Measurements from ENCODE around the gene BRSK1. TPM values are rescaled to one million over a fixed set of nuclear protein-coding genes. Genes with fewer than 3 reads are reported as not detected.
"Not testable (repeated sequence)": the region's sequence is repeated elsewhere in the genome, so short reads cannot be mapped to it uniquely, and the experiment has no call there.

The BRSK1 gene
- total RNA-seq, 1 experiment from 2014 or later, result 0.64 TPM

DNA sequence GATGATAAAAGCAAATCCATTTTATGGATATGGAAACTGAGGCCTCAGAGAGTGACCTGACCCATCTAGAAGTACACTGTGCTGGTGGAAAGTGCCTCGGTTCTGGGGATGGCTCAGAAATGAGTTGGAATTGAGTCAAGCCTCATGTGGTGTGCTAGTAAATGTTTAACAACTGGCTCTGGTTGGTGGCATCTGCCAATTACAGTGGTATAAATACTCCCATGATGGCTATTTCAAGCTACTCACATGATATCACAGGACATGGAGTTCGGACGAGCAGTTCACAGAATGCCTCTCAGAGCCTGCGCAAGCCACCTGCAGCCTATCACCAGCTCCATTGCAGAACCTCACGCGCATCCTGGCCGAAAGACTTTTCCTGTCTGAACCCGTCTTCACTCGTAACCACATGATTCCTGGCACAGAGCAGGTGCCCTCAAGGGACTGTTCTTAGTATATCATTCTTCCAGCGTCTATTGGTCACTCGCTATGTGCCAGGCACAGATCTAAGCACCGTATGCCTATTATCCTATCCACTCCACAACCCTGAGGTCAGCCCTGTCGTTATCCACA, 32.2 kb downstream of the BRSK1 start:
- in situ Hi-C loops (cut with HindIII; ENCODE audit: low pct_unique_long_range_greater_than_20kb, low sequenced_read_pairs), result no loop called here

DNA sequence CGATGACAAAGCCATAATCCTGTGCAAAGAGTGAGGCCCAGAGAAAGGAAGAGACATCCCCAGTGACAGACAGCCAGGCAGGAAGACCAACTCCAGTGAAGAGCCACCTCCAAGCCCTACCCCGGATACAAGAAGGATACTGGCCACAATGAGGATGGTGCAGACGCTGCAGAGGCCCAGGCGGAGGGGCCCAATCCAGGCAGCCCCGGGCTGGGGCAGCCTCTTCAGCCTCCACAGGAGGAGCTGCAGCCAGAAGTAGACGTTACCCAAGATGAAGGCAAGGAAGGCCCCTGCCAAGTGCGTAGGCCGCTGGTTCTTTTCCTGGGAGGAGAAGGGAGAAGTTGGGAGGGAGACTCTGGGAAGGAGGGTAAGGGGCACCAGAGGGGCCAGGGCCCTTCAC, 32.8 kb downstream of the BRSK1 start:
- DNase-seq (ENCODE audit: low read depth), result no peak
- in situ Hi-C loops (cut with HindIII; ENCODE audit: low pct_unique_long_range_greater_than_20kb, low sequenced_read_pairs), result no loop called here

More for the DNA sequence above, 32.2 kb downstream of the BRSK1 start:
- DNase-seq (ENCODE audit: low read depth), result no peak

GRCh38 chr19:55319785-55320184, 36.0 kb downstream of the BRSK1 start:
- in situ Hi-C loops (cut with HindIII; ENCODE audit: low pct_unique_long_range_greater_than_20kb, low sequenced_read_pairs), result no loop called here
- no peak for DNase-seq (ENCODE audit: low read depth)

DNA sequence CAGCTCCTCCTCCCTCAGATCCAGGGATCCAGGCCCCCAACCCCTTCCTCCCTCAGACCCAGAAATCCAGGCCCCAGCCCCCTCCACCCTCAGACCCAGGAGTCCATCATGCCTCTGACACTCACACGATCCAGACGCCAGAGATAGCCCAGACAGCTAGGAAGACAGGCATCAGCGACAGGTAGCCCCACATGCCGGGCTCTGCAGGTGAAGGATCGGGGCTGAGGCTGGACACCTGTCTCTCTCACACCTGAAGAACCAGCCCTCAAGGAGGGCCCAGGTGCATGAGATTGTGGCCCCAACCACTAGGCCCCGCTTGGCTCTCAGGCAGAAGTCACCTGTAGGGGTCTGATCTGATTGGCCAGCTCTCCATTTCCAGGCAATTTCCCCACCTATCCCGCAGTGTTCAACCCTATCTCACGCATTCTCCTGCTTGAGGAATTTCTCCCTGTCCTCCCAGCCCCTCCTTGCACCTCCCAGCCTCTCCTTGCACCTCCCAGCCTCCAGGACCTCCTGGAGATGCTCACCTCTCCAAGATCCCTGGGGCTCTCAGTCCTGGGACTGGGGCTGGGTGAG, 37.1 kb downstream of the BRSK1 start:
- in situ Hi-C loops (cut with HindIII; ENCODE audit: low pct_unique_long_range_greater_than_20kb, low sequenced_read_pairs), result no loop called here
- DNase-seq (ENCODE audit: low read depth), result no peak

DNA sequence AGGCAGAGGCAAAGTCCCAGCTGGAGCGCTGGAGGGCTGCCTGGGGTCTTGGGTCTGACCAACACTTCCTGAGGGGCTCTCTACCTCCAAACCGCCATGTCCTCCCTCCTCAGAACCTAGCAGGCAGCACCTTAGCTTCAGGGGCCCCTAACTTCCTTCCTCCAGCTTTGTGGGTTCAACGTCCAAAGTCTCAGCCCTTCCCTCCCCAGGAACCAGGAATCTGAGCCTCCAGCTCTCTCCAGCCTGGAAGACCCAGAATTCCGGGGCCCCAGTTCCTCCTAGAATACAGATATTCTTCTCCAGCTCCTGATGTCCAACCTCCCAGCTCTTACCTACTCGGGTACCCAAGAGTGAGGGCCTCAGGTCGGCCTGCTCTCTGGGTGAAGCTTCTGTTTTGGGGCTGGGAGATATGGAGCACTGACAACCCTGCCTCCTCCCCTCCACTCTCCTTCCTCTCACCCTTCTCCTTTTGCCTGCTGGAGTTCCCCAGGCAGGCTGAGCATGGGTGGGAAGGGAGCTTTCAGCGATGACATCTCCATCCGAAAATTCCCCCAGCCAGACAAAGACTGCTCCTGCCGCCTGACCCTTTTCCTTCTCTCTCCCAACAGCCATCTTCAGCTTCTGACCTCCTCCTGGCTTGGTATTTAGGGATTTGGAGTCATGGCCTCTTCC, 37.8 kb downstream of the BRSK1 start:
- in situ Hi-C loops (cut with HindIII; ENCODE audit: low pct_unique_long_range_greater_than_20kb, low sequenced_read_pairs), result no loop called here
- no peak for DNase-seq (ENCODE audit: low read depth)

GRCh38 chr19:55322204-55322885, 38.5 kb downstream of the BRSK1 start:
- DNase-seq (ENCODE audit: low read depth), result no peak
- in situ Hi-C loops (cut with HindIII; ENCODE audit: low pct_unique_long_range_greater_than_20kb, low sequenced_read_pairs), result no loop called here

GRCh38 chr19:55324662-55325061, 40.9 kb downstream of the BRSK1 start:
- no peak for DNase-seq (ENCODE audit: low read depth)

GRCh38 chr19:55325172-55325571, 41.4 kb downstream of the BRSK1 start, which contains the start of gene TMEM150B:
Gene TMEM150B, minus strand, starts transcription at chr19:55325341. Its CDS starts 4,305 bp downstream, at chr19:55321036.
- DNase-seq (ENCODE audit: low read depth), result no peak
- in situ Hi-C loops (cut with HindIII; ENCODE audit: low pct_unique_long_range_greater_than_20kb, low sequenced_read_pairs), result no loop called here

More at GRCh38 chr19:55324662-55325061, 40.9 kb downstream of the BRSK1 start:
- in situ Hi-C loops (cut with HindIII; ENCODE audit: low pct_unique_long_range_greater_than_20kb, low sequenced_read_pairs), result no loop called here

GRCh38 chr19:55328774-55329318, 45.0 kb downstream of the BRSK1 start:
- DNase-seq (ENCODE audit: low read depth); in situ Hi-C loops (cut with HindIII; ENCODE audit: low pct_unique_long_range_greater_than_20kb, low sequenced_read_pairs): not testable (repeated sequence)

GRCh38 chr19:55329791-55330190, 46.0 kb downstream of the BRSK1 start:
- in situ Hi-C loops (cut with HindIII; ENCODE audit: low pct_unique_long_range_greater_than_20kb, low sequenced_read_pairs), result not testable (repeated sequence)

GRCh38 chr19:55333870-55334269, 50.1 kb downstream of the BRSK1 start:
- in situ Hi-C loops (cut with HindIII; ENCODE audit: low pct_unique_long_range_greater_than_20kb, low sequenced_read_pairs), result no loop called here
- peak; percentile 84 for DNase-seq (ENCODE audit: low read depth)

More at GRCh38 chr19:55329791-55330190, 46.0 kb downstream of the BRSK1 start:
- peak; percentile 50 for DNase-seq (ENCODE audit: low read depth)

GRCh38 chr19:55336101-55336500, 52.3 kb downstream of the BRSK1 start:
- no peak for DNase-seq (ENCODE audit: low read depth)
- in situ Hi-C loops (cut with HindIII; ENCODE audit: low pct_unique_long_range_greater_than_20kb, low sequenced_read_pairs), result no loop called here

GRCh38 chr19:55339105-55339888, 55.5 kb downstream of the BRSK1 start, which contains the start of gene KMT5C:
Gene KMT5C, plus strand, starts transcription at chr19:55339876. Its CDS starts 2,061 bp downstream, at chr19:55341937.
- peak; percentile 100 for DNase-seq (ENCODE audit: low read depth)
- in situ Hi-C loops (cut with HindIII; ENCODE audit: low pct_unique_long_range_greater_than_20kb, low sequenced_read_pairs), result no loop called here

DNA sequence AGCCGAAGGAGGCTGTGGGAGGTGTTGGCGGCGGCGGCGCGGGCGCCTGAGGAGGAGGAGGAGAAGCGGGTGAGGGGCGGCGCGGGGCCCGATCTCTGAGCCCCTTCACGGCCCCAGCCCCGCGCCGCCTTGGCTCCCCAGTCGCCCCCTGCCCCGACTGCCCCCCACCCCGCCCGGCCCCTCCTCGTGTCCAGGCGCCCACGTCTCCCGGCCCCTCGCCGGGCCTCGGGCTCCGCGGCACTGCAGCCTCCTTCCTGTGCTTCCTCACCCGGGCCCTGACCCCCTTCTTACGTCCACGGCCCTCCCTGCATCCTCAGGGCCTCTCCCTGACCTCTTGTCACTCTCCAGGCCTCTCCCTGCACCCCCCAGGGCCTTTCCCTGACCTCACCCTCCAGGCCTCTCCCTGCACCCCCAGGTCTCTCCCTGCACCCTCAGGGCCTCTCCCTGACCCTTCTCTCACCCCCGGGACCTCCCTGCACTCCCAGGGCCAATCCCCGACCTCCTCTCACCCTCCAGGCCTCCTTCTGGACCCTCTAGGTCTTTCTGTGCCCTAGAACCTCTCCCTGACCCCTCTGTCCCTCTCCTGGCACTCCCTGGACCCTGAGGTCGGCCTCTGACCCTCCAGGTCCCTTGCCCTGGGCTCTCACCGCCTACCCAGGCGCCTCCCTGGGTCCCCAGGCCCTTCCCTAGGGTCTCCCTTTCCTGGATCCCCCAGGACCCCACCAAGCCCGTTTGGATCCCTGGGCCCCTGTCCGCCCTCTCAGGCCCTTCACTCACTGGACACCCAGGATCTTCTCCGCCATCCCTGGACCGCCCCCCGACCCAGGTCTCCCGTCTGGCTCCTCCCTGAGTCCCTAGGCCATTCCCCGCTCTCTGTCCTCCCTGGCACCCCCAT, 56.3 kb downstream of the BRSK1 start:
- DNase-seq (ENCODE audit: low read depth), result no peak
- in situ Hi-C loops (cut with HindIII; ENCODE audit: low pct_unique_long_range_greater_than_20kb, low sequenced_read_pairs), result loop anchor here (10.0 kb wide), 1 partner anchor 45 kb away; no protein-coding TSS in a partner anchor

DNA sequence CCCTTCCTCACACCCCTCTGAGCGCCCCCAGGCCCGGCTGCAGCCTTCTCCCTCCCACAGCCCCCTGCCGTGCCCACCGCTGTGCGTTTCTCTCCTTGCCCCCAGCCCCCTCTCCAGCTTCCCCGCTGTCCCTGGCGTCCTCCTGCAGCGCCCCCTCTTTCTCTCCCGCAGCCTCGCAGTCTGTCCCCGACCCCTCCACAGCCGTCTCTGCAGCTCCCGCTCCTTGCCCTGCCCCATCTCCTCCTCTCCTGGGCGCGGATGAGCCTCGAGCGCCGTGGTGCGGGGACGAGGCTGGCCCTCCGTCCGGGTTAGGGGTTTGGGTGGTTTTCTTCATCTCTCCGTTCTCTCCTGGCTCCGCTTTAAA, 57.0 kb downstream of the BRSK1 start:
- no peak for DNase-seq (ENCODE audit: low read depth)
- in situ Hi-C loops (cut with HindIII; ENCODE audit: low pct_unique_long_range_greater_than_20kb, low sequenced_read_pairs), result loop anchor here (10.0 kb wide), 1 partner anchor 46 kb away; no protein-coding TSS in a partner anchor

DNA sequence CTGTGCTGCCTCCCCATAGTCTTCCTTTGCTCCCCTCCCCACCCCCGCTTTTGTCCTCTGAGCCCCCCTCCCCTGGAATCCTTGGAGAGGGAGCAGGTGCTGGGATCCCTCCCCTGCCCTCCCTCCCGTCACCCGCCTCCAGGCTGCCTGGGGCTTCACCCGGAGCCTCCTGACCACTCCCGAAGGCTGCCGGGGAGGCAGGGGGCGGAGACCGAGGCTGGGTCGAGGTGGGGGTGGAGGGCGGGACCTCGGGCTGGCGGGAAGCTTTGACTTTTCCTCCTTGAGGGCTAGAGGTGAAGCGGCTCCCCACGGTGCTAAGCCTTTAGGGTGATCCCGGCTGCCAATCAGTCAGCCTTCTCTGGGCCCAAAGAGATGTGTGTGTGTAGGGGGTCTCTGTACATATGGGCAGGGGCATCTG, 57.4 kb downstream of the BRSK1 start:
- DNase-seq (ENCODE audit: low read depth), result peak; percentile 26
- in situ Hi-C loops (cut with HindIII; ENCODE audit: low pct_unique_long_range_greater_than_20kb, low sequenced_read_pairs), result loop anchor here (10.0 kb wide), 1 partner anchor 46 kb away; no protein-coding TSS in a partner anchor
